Nucleus accumbens (tissue), 56 donors: ENCODE results near the gene TBC1D9.
"Not testable (repeated sequence)": the region's sequence is repeated elsewhere in the genome, so short reads cannot be mapped to it uniquely, and the experiment has no call there.

ENCODE experiments used
- DNase-seq, 56 donors: peaks; one replicate each; lab custom pipeline; 2025; lab: John Stamatoyannopoulos, UW

Gene TBC1D9

DNA sequence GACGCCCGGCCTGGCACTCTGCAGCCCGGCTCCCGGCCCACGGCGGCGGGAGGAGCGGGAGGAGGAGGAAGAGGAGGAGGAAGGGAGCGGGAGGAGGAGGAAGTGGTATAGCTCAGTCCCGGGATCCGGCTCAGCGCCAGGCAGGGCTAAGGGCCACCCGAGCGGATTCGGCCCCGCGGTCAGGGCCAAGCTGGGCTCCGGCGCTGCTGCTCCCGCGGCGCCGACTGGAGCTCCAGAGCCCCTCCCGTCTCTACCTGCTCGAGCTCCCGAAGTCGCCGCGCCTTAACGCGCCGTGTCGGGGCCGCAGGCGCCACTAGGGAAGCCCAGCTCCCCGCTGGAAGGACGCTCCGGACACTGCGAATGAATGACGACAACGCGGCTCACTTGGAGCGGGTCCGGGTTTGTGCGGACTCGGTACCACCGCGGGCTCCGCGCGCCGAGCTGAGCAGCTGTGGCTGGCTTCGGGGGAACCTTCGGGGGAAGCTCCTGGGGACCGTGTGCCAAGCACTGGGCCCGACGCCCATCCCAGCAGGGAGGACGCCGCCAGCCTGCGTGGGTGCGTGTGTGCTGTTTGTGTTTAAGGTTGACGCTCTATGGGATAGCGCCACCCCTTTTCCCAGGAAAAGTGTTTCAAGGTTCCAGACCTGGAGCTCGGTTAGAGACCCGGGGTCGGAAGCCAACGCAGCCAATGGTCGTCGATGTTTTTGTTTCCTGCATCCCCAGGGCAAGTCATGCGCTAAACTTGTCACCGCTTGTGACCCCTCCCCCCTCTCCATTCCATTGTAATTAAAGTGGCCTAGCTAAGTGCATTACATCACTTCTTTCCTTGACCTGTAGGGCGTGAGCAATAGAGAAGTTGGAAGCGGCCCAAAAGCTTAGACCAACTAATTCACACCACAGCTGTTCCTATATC lies at the start of gene TBC1D9:
TSS of gene TBC1D9 (minus strand) at position 67 of the 913 bp plus-strand sequence. CDS start 340 bp downstream, outside the sequence.
- DNase-seq: peak in 48 of 56 donors; percentile 4 to 74 (median 34)

DNA sequence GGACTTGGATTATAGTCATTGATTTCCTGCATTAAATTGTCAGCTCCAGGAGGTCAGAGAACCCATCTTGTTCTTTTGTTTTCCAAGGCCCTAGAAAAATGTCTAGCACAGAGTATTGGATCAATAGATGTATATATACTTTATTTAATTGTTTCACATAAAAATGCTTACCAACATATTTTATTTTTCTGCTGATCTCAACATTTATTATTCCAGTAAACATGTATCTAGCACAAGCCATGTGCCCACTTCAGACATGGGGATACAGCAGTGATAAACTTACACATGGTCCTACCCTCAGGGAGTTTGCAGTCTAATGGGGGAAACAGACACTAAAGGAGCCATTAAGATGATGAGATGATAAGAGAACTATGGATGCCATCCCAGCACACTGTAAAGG lies 49.1 kb upstream of the TBC1D9 start:
- no peak for DNase-seq

DNA sequence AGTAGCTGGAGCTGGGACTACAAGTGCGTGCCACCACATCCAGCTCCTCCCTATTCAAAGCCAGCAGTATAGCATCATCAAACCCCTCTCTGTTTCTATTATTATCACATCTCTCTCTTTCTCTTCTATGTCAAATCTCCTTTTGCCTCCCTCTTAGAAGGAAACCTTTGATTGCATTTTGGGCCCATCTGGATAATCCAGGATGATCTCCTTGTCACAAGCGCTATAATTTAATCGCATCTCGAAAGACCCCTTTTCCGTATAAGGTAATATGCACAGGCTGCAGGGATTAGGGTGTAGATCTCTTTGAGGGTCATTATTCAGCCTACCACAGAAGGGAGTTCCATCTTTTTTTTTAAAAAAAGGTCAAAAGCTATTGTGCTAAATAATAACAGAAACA lies 46.4 kb upstream of the TBC1D9 start:
- DNase-seq: no peak

DNA sequence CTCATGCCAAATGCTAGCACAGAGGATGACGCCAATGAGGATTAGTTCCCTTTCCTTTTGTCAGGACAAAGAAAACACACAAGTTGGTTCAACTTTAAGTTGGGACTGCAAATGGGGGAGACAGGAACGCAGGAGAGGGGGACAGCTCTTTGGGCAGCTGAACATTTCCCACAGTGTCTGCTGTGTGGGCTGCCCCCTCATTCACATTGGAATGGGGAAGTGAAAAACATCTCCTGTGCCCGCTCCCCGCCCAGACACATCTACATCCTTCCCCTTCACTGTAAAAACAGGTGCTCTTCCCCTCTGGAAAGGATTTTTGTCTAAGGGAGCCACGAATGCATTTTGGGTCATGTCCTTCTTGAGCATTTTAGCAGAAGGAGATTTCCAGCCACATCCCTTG lies 44.5 kb upstream of the TBC1D9 start:
- DNase-seq: peak in 5 of 56 donors; percentile 1 to 24 (median 4)

DNA sequence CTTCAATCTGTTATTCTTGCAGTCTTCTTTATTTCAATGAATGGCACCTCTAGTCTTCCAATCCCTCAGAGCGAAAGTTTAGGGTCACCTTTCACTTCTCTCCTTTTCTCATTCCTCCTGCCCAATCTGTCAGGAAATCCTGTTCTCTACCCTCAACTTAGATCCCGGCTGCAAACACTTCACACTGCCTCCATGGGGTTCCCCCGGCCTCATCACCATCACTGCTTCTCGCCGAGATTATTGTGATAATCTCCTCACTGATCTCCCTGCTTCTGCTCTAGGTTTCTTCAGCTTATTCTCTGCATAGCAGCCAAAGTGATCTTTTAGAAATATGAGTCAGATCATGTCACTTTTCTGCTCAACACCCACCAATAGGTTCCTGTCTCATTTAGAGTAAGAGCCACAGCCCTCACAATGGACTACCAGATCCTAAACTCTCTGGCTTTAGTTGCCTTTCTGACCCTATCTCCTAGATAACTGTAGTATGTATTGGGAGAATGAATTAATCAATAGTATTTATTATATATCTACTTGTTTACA lies 43.6 kb upstream of the TBC1D9 start:
- no peak for DNase-seq

DNA sequence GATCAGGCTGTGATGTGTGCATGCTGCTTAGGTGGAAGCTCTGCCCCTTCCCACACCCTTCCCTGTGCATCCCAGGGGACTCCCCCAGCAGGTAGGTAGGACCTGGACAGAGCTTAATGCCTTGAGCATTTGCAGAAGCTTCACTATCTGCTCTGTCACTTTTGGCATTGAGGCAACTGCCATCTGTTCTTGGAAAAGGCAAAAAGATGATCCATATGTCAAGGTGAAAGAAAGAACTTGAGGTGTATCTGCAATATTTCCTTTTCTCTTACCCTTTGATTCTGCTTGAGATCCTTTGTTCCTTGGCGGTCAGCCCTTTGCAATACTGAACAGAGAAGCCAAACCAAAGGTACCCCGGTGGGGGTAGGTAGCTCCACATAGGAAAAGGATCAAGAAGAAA lies 37.1 kb upstream of the TBC1D9 start:
- DNase-seq: no peak

DNA sequence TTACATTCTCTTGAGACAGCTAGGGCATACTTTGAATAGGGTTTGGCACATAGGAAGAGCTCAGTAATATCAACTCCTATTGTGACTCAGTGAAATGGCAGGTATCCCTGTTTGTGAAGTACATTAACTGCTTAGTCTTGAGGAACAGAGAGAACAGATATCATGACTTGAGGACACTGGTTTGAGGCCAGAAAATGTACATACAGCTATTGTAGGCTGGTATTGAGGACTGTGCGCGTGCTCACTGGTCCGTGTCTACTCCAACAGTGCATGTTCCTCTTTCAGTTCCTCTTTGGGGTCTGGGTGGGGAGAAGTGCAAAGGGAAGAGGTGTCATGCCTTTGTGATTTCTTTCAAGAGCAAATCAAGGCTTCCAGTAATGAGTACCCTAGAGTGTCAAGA lies 34.6 kb upstream of the TBC1D9 start:
- peak in 19 of 56 donors; percentile 1 to 29 (median 6) for DNase-seq

DNA sequence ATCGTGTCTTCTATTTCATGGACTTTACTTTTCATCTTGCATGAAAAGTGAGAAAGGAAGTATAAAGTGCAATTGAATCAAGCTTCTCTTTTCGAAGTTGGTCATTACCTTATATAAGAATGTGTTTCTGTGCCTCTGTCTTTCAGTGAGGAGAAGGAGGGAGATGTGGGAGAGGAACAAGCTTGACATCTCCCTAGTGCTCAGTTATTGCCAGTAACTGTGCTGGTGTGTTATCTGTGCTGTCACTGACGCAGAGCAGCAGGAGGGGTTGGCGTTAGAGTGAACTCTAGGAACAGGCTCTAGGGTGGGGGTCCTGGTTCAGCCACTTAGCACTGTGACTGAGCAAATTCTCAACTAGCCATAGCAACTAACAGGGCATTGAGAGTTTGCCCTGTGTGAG lies 34.0 kb upstream of the TBC1D9 start:
- DNase-seq: peak in 1 of 56 donors; percentile 22

DNA sequence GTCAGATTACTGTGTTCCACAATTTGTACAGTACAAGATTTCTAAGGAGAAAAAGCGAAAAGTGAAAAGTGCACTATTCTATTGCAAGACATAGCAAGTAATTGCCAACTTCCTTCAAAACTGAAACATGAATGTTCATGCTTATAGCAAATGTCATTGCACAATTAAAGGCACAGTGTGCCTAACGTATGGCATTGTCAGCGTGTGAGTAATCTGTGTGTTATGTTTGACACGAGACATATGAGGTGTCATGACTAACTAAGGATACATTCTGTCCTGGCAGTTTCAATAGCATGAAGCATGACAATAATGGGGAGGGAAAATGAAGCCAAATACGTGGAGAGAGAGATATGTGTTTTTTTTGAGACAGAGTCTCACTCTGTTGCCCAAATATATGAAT lies 33.6 kb upstream of the TBC1D9 start:
- no peak for DNase-seq

DNA sequence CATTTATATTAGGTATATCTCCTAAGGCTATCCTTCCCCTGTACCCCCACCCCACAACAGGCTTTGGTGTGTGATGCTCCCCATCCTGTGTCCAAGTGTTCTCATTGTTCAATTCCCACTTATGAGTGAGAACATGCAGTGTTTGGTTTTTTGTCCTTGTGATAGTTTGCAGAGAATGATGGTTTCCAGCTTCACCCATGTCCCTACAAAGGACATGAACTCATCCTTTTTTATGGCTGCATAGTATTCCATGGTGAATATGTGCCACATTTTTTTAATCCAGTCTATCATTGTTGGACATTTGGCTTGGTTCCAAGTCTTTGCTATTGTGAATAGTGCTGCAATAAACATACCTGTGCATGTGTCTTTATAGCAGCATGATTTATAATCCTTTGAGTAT lies 26.6 kb upstream of the TBC1D9 start:
- not testable (repeated sequence) for DNase-seq

DNA sequence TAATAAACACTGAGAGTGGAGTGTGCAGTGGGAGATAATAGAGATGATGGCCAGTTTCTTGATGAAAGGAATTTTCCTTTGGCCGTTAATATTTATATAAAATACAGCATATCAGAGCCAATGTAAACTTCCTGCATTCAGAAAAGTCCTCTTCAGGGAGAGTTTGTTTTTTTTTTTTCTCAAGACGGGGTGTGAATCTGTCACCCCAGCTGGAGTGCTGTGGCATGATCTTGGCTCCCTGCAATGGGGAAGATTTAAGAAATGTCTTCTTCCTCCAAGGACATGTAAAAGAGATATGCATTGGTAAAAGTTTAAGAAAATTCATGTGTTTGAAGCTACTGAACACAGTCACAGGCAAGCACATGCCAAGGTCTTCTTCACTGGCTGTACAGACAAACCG lies 25.4 kb upstream of the TBC1D9 start:
- DNase-seq: no peak

DNA sequence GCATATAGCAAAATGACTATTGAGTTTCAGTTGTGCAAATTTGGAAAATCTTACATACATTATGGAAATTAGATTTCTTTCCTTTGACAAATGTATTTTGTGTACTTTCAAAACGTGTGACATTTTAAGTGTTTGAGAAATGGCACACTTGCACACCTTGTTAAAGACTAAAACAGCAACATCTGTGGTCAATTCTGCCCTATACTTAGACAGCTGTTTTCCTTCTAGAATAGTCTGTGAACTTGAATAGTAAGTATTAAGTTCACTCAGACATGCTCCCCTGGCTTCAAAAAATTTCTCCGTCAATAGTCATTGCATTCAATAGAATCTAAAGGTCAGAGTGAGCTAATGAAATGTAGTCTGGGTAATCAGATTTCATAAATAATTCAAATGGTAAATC lies 21.7 kb upstream of the TBC1D9 start:
- DNase-seq: no peak

DNA sequence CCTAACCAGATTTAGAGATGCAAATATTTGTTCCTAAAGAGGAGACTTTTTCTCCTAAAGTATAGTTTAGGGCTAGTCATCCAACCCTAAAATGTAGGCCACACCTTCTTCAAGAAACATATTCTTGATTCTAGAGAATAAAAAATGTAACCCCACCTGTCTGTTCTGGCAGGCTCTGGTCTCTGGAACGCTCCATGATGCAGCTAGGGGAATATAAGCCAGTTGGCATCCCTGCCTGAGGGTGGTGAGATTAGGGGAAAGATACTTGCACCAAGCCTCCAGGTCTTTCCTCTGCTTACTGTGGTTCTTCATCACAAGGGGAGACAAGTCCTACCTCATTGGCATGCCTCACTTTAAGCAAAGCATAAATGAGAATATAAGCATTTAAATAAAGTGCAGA lies 21.2 kb upstream of the TBC1D9 start:
- DNase-seq: no peak

DNA sequence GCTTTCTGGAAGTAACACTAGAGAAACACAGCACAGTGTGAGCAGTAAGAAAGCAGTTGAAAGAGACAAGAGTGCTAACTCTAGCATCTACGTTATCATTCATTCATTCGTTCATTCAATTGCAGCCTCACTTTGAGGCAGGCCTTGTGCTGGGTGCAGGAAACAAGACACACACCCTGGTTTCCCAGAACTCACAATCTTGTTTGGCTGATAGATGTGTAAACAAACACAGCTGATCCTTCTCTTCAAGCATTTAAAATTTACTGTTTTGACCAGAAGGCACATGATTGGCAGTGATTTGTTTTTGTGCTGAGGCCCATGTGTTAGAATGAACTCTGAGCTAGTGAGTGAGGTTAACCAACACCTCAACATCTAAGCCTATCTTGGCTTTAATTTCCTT lies 20.4 kb upstream of the TBC1D9 start:
- no peak for DNase-seq

DNA sequence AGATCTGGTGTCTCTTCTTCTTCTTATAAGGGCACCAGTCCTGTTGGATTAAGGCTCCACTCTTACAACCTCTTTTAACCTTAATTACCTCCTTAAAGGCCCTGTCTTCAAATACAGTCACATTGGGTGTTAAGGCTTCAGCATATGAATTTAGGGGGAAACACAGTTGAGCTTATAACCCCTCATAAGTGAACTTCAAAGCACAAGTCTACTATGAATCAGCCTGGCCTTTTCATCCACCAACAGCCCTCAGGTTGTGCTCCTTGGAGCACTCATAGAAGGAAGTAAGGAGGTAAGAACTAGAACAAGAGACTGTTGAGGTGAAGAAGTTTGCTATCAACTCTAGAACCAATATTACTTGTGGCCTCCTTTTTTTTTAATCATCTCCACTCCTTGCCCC lies 18.8 kb upstream of the TBC1D9 start:
- DNase-seq: no peak

DNA sequence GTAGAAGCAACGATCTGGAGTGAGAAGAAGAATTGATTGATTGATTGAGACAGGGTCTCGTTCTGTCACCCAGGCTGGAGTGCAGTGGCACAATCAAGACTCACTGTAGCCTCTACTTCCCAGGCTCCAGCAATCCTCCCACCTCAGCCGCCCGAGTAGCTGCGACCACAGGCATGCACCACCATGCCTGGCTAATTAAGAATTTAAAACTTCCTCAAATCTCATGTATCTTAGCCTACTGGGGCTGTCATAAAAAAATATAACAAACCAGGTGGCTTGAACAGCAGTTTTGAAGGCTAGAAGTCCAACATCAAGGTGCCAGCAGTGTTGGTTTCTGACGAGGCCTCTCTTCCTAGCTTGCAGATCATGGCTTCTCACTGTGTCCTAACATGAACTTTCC lies 18.3 kb upstream of the TBC1D9 start:
- no peak for DNase-seq

DNA sequence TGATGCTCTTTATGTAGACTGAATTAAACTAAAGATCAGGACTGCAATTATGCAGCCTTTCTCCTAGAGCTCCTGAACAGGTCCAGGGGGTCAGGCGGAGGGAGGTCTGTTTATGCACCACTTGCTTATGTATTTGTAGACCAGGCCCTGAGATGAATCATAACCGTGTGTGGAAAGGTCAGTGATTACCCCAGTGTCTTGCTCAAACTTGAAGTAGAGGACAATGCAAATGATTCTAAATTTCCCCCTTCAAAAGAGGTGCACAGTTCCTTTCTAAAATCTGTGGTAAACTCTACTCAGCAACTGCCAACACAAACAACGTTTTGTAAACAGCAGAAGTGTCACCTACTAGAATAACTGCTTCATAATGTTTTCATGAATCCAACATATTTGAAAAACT lies 13.0 kb upstream of the TBC1D9 start:
- DNase-seq: no peak

DNA sequence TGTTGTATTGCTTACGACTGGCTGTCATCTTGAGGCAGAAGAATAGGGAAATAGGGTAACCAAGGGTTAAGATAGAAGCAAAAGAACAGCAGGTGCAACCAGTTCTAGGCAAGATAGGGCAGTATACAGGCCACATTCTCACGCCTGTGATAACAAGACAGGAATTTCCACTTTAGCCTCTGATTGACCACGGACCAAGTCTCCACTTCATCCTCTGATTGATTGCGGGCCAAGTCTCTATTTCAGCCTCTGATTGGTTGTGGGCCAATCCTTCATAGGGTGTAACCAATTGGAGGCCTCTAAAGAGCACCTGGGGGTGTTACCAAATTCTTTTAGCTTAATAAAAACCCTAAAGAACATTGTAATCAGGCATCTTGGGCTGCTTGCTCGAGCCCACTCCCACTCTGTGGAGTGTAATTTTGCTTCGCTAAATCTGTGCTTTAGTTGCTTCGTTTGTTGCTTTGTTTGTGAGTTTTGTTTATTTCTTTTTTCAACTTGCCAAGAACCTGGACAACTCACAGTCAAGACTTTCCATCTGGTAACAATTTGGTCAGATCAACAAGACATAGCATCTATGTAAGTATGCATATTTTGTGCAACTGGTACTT lies 8.7 kb upstream of the TBC1D9 start:
- DNase-seq: no peak

DNA sequence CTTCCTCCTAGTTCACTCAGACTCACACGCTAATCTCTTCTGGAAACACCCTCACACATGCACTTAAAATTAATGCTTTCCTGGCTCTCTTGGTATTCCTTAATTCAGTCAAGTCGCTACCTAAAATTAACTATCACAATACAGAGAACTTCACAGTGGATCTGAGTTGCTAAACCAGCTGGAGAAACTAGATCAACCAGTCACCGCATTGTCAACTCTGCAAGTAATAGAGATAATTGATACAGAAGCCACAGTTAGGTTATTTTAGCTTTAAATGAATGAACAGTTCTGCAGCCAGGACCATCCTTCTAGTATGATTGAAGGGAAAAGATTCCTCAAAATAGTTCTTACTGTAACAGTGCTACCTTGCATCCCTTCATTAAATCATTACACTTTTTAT lies 6.0 kb upstream of the TBC1D9 start:
- no peak for DNase-seq

DNA sequence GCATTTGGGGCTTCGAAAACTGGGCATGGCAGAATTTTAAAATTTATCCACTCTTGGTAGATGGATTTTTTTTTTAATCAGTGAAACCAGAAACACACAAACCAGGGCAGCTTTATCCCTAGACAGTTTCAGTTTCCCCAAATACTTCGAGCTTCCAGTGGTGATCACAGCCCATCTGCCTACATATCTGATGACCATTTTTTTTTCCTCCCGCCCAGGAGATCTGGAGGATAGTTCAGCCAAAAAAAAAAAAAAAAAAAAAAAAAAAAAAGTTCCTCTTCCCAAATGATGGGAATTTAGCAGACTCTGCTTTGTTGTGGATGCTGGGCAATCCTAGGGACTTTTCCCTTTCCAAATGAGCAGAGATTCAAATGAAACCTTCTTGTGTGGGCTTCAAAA lies 1.0 kb upstream of the TBC1D9 start:
- DNase-seq: no peak

DNA sequence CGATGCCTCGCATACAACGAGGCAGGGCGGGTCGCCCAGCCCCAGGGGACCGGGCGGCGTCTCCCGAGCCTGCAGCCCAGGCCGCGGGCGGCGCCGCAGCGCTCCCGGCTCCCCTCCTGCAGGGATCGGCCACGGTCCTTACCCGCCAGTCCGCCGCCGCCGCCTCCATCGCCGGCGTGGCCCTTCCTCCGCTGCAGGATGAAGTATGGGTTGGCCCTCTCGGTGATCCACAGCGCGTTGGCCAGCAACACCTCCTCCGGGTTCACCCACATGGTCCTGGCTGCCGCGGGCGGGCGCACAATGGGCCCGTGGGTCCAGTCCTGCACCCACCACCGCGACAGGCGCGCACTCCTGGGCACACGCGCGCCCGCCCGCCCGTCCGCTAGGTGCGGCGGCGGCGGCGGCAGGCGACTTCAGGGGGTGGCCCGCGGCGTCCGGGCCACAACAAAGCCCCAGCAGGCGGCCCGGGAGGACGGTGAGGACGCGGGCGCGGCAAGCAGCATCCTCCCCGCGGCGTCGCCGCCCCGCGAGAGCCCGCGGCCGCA lies 339 bp downstream of the TBC1D9 start:
- peak in 34 of 56 donors; percentile 1 to 56 (median 20) for DNase-seq
